ENCODE measurements around the gene IL2RA.
A peak's percentile ranks its signal among the peaks of the same experiment; 100 is the strongest.
"Not testable (repeated sequence)": the region's sequence is repeated elsewhere in the genome, so short reads cannot be mapped to it uniquely, and the experiment has no call there.

The IL2RA gene

DNA sequence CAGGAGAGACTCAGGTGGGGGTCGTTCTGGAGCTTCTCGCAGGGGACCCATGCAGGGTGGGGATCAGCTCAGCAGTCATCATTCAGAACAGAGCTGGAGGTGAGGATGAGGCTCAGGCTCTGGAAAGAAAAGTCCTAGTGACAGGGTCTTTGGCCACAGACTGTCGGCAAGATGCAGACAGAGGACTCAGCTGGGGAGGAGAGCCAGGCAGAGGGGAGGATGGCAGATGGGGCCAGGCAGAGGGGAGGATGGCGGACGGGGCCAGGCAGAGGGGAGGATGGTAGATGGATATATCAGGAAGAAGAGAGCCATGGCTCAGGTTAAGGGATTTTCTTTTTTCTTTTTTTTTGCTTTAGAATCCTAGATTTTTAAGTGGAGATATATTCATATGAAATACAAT, 77.1 kb downstream of the IL2RA start:
- DNase-seq (ENCODE audit: low read depth in 2 of 2) = no peak

DNA sequence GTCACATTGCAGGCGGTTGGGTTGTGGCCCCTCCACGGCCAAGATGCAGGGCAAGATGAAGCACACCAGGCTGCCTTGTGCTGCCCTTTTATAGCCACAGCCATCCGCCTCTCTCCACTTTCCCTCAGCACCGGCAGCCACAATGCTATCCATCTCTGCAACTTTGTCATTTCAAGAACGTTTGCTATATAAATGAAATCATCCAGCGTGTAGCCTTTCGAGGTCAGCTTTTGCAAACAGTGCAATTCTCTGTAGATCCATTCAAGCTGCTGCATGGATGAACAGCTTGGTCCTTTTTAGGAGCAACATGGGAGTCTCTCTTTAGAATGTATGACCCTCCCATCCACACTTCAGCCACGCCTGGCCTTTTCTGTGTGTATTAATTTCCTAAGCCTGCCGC, 78.4 kb downstream of the IL2RA start:
- DNase-seq (ENCODE audit: low read depth in 2 of 2) = no peak

- no peak for DNase-seq (ENCODE audit: low read depth in 2 of 2)
Measured at GRCh38 chr10:5981529-5981928, 80.6 kb downstream of the IL2RA start.

DNA sequence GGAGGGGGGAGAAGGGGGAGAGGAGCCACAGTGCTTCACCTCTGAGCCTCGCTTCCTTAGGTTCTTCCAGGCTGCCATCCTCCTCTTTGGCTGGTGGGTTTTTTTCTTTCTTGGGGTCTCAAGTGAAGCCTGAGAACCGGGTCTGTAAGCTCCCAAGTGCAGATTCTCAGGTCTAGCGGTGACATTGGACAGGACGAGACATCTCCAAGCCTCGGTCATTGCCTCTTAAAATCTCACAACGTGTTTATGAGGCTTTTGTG, 84.0 kb downstream of the IL2RA start:
- DNase-seq (ENCODE audit: low read depth in 2 of 2) = no peak

- peak; percentile 82 to 90 for DNase-seq (ENCODE audit: low read depth in 2 of 2)
Measured at GRCh38 chr10:5977471-5978229, 84.5 kb downstream of the IL2RA start, which contains the start of gene IL15RA. IL15RA (minus strand) TSS chr10:5977543; CDS start chr10:5977492, 51 bp downstream.

DNA sequence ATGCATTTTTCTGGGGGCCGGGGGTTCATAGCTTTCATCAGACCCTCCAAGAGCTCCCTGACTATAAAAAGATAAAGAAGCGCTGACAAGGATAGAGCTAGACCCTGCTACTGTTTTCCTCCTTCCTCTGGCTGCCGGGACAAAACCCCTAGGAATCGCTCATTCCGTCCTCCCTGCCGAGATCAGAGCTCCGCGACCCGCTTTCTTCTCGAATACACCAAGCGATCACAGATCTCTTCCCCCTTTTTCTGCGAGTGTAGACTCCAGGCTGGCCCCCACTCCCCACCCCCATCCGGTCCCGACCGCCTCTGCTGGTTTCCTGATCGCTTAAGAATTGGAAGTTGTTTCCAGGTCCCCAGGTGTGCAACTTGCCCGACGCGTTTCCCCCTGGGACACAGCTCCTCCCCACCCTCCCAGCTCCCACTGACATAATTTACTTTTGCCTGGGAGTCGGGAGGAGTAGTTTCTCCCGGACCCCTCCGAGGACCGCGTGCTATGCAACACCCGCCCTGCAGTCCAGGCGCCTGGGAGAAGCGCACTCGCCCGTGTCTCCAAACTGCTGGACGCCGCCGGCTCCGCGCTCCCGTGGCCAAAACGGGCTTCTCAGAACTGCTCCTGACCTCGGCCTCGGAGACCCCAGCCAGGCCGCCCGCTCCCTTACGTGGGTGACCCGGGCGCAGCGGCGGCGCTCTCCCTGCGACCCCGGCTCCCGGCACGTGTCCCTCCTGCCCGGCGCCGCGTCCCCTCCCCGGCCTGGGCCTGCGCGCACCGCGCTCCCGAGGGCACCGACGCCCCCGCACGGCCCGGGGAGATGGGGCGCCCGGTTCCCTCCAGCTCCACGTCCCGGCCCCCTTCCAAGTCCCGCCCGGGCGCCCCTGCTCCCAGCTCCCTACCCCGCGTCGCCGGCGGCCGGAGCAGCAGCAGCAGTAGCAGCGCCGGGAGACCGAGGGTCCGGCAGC, 85.4 kb downstream of the IL2RA start:
- DNase-seq (ENCODE audit: low read depth in 2 of 2) = peak in 1 of 2 donors; percentile 36

DNA sequence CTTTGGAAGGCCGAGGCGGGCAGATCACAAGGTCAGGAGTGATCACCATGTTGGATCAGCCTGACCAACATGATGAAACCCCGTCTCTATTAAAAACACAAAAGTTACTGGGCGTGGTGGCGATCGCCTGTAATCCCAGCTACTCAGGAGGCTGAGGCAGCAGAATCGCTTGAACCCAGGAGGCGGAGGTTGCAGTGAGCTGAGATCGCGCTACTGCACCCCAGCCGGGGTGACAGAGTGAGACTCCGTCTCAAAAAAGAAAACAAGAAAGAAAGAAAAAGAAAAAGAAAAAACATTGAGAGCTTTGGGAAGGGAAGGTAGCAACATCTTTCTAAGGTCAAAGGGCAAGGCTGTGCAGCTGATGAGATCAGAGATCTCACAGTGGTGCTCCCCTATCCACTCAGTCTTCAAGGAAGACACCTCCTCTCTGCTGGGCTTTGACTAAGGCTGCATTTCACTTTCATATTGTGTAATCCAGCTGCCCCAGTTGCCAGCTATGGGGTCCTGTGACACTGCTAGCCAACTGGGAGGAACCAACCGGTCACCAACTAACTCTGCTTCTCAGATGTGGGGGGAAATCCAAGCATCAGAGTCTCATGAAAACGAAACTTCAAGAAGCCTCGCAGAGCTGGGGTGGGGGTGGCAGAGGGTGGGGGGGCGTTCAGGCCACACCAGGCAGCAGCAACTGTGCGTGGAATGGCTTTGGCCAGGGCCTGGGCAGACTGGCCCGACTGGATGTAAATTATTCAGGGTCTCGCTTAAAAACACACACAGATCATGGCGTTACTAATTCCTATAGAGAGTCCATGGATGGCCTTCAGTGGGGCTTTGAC, 86.3 kb downstream of the IL2RA start:
- peak; percentile 55 to 58 for DNase-seq (ENCODE audit: low read depth in 2 of 2)

GRCh38 chr10:5973069-5973468, 89.1 kb downstream of the IL2RA start:
- DNase-seq (ENCODE audit: low read depth in 2 of 2) = no peak

DNA sequence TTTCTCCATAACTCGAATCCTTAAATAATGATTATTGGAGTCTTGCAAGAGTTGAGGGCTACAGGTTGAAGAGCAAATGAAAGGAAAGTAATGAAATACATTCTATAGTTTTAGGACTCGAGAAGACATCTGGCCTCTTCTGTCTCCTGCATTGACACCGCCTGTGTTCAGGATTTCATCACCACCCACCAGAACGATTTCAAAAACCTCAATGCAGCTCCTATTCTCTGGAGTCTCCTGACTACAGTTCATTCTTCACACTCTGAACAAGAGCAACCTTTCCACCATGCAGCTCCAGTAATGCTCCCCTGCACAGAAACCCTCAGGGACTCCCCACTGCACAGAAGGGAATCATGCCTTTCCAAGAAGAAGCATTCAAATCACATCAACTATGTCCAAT, 90.3 kb downstream of the IL2RA start:
- DNase-seq (ENCODE audit: low read depth in 2 of 2) = no peak

DNA sequence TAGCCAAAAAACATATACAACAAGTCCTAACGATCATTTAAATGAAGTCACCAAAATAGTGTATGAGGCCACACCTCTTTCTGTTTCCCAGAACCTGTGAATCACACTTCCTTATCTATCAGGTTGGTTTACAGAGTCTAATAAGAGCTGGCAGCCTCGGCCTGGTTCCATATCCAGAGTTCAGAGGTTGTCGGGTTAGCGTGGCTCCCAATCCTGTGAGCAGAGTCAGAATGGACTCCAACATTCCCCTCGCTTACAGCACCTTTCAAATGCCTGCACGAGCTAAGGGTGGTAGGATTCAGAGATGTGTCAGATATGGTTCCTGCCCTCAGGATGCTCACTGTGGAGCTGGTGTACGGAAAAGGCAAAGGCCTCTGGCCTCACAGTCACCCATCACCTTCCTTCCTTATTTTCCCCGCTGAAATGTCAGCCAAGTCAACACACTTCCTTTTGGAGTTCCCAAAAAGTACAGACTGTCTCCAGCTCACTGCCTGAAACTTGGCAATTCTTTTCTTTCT, 90.8 kb downstream of the IL2RA start:
- DNase-seq (ENCODE audit: low read depth in 2 of 2) = peak in 1 of 2 donors; percentile 21

DNA sequence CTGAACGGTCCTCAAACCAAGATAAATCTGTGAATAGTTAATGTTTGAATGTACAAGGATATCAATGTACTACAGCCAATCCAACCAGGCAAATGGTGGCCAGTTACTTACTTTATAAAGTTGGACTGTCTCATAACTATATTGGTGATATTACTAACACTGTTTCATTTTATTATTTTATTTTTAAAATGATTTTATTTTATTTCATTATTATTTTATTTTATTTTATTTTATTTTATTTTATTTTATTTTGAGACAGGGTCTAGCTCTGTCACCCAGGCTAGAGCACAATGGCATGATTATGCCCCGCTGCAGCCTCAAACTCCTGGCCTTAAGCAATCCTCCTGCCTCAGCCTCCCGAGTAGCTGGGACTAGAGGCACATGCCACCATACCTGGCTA, 91.6 kb downstream of the IL2RA start:
- DNase-seq (ENCODE audit: low read depth in 2 of 2) = no peak

DNA sequence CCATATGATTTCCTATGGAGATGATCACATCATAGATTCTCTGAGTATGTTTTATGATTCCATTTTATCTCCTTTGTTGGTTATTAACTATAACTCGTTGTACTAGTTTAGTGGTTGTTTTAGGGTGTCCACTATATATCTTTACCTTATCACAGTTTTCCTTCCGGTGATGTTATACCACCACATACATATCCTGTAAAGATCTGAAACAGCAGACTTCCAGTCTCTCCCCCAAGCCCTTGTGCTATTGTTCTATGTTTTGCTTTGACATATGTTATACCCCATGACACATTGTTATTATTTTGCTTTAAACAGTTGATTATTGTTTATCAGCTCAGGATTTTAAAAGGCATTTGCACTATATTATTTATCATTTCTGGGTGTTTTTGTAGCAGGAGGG, 92.1 kb downstream of the IL2RA start:
- DNase-seq (ENCODE audit: low read depth in 2 of 2) = no peak

GRCh38 chr10:5968681-5969453, 93.3 kb downstream of the IL2RA start:
- no peak for DNase-seq (ENCODE audit: low read depth in 2 of 2)

DNA sequence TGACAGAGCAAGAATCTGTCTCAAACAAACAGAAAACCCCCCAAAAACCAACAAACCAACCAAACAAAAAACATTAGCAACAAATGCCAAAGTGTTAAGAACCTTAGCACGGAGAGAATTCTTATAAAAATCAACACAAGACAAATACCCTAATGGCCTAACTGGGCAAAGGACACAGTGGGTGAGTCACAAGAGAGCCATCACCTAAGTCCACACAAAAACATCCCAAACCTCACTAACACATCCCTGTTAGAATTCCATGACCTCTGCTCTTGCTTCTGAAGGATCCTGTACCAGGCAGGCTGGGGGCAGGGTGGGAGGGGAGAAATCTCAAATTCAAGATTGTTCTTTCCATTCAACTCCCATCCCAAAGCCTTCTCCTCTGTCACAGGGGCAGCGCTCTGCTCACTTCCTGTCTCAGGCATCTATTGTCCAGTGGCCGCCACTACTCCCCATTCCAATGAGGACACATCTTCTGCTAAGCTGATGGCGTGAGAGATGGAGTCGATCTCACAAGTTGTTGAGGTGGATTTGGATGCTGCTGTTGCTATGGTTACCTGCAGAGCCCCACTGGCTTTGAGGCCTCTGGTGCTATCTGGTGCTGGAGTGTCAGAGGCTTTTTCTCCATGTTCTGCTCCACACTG, 94.0 kb downstream of the IL2RA start:
- no peak for DNase-seq (ENCODE audit: low read depth in 2 of 2)

- no peak for DNase-seq (ENCODE audit: low read depth in 2 of 2)
Measured at GRCh38 chr10:5965266-5965665, 96.9 kb downstream of the IL2RA start.

GRCh38 chr10:5964736-5965135, 97.4 kb downstream of the IL2RA start:
- DNase-seq (ENCODE audit: low read depth in 2 of 2) = no peak

DNA sequence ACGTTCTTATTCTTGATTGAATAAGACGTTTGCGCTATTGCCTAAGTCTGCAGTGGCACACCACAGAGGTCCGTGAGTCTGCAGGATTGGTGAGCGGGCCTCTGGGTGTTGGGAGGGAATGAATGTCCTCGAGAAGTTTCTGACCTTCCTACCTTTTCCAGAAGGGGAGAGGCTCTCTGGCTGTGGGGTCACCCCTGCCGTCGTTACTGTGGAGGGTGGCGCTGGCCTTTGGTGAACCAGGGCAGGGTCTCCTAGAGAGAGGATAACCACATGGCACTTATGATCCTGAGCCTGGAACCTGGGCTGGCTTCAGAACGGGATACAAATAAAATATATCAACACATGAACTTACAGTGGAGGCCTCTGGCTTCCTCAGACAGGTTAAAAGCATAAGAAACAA, 98.6 kb downstream of the IL2RA start:
- DNase-seq (ENCODE audit: low read depth in 2 of 2) = no peak

- no peak for DNase-seq (ENCODE audit: low read depth in 2 of 2)
Measured at GRCh38 chr10:5963071-5963470, 99.1 kb downstream of the IL2RA start.

DNA sequence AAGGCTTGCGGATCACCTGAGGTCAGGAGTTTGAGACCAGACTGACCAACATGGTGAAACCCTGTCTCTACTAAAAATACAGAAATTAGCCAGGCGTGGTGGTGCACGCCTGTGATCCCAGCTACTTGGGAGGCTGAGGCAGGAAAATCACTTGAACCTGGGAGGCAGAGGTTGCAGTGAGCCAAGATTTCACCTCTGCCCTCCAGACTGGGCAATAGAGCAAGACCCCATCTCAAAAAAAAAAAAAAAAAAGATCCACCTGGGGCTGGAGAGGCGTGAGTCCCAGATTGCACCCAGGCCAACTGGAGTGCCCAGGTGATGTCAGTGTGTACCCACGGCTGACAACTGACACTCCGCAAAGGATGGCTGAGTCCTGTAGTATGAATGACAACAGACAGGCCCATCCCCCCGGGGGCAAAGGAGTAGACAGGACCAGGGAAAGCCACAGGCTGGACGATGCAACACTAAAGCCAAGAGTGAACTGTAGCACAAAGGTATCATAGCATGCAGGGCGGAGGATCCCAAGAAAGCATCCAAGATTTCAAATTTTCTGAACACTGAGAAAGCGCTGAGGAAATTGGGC, 99.7 kb downstream of the IL2RA start:
- DNase-seq (ENCODE audit: low read depth in 2 of 2) = not testable (repeated sequence)

GRCh38 chr10:5961405-5962100, 100.6 kb downstream of the IL2RA start:
- DNase-seq (ENCODE audit: low read depth in 2 of 2) = no peak
